ENCODE results near the gene TBC1D22A.

DNA sequence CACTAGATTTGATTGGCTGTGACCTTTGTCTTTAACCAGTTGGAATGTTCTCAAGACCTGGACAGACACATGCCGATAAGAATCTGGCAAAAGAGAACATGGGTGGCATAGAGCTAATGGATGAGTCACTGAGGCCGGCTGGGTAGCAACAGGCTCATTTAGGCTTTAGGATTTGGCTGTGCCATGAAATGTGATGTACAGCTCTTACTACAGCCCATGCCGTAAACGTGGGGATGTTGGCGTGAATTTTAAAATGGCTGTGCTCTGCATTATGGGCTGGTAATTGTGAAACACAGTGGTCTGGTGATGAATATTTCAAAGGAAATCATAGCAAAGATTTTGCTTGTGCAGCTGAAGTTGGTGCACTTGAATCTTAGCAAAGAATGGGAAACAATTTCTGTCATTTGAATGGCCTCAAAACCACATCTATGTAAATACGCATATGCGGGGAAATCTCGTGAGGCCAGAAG is 332.4 kb downstream of the TBC1D22A start:
- TF ChIP-seq EP300 (conservative IDR thresholded peaks at IDR 0.05; ENCODE audit: poor library complexity, severe bottlenecking): no peak
- TF ChIP-seq TAF1 (IDR thresholded peaks at IDR 0.05; ENCODE audit: low read depth): no peak
- TF ChIP-seq CTCF (IDR thresholded peaks at IDR 0.05; ENCODE audit: poor library complexity, severe bottlenecking): no peak
- TF ChIP-seq EZH2 (IDR thresholded peaks at IDR 0.05; ENCODE audit: borderline replicate concordance, insufficient read depth, low read length, poor library complexity, severe bottlenecking): no peak
- TF ChIP-seq SMC3 (conservative IDR thresholded peaks at IDR 0.05; ENCODE audit: poor library complexity): no peak
